ENCODE results near the gene CSPG4.

GRCh38 chr15:75656813-75657212 is 55.8 kb downstream of the CSPG4 start:
- TF ChIP-seq POLR2A (IDR thresholded peaks at IDR 0.05) (no peak), CTCF (IDR thresholded peaks at IDR 0.05) (no peak)
